GM18526 (cell line): ENCODE results near the gene SCN10A.

Experiments used
- POLR2A ChIP-seq: IDR thresholded peaks from 3 replicates; pipeline ENCODE4 v1.6.1; 2011; ENCODE audit not compliant: insufficient read length; ENCODE audit errors: extremely low read depth

SCN10A gene

DNA sequence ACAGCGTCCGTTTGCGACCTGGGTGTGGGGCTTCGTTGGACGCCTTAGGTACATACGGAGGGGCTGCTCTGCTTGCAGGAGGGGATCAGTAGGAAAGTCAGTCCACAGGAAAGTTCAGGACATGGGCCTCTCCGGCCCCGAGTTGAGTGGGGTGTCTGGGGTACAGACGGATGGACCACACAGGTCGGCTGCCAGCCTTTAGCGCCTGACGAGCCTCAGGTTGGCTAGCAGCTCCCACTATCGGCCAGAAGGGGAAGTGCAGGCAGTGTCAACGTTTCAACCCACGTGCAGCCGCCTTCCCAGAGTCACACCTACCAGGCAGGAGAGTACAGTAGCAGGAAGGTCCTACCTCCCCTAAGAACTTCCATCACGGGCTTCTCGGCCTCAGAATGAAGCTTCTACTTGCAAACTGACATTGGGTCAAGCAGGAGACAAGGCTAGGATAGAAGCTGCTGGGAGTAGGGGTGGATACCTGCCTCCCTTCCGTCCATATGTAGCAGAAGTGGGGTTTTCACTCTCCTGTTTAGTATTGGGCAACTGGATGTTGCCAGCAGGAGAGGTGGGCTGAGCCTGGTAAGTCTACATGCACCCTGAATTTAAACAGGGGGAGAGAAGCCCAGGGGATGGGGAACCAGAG is 164.7 kb downstream of the SCN10A start:
- no peak for TF ChIP-seq POLR2A

DNA sequence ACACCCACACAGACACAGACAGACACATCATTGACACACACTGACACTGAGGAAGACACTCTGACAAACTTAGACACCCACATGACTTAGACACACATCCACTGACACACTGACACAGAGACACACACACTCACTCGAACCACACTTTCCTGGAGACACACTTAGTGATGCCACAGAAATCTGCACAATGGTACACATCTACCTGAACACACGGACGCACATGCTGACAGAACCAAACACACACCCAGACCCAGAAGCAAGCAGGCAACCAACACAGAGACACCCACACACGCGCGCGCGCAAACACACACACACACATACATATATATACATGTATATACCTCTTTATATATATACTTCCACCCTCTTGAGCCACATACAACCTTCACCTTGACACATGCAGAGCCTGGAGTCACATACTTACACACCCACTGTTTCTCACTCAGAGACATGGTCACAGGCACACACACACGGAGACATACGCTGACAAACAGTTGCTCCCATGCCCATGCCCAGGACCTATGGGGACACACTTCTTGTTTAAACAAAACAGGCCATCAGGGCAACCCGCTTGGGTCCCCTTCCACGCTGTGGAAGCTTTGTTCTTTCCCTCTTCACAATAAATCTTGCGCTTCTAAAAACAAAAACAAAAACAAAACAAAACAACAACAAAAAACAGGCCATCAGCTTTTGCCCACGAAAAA is 165.6 kb downstream of the SCN10A start:
- no peak for TF ChIP-seq POLR2A

GRCh38 chr3:38649500-38650247 is 166.3 kb downstream of the SCN10A start, which contains the start of gene SCN5A:
Gene SCN5A (minus strand): TSS chr3:38649687. CDS start chr3:38633307, 16,380 bp downstream.
- TF ChIP-seq POLR2A = no peak

- TF ChIP-seq POLR2A = no peak
These were observed 167.1 kb downstream of the SCN10A start for GRCh38 chr3:38648659-38649499.

- TF ChIP-seq POLR2A = no peak
These were observed 167.9 kb downstream of the SCN10A start for GRCh38 chr3:38648024-38648658.

DNA sequence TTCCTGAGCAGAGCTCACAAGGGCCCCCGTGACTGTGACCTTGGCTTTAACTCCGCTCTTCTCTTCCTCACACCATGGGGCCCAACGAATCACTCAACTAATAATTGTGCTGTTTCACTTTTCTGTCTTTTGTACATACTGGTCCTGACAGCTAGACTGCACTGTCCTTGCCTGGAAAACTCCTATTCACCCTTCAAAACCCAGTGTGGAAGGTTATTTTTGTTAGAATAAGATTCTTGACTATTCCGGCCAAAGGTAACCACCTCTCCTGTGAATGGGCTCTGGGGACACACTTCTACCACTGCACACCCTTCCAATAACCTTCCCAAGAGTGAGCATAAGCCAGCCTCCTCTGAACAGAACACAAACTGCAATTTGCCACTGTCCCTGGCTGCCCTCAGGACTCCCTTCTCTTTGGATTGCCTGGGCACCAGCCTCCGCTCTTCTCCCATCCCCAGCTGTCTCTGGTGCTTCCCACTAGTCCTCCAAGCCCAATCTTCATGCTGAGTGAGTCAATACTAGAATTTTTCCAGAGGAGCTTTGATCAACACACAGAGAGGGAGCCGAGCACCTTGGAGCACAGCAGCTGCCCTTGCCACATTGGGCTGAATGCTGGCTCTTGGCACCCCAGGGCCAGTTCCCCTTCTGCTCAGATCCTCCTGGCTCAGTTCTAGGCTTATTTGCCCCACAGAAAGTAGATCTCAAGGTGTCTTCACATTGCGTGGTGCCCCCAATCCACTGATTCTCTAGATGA is 168.6 kb downstream of the SCN10A start:
- TF ChIP-seq POLR2A = no peak
